ENCODE measurements around the gene NEUROG1. TPM values are rescaled to one million over a fixed set of nuclear protein-coding genes. Genes with fewer than 3 reads are reported as not detected.
"Not testable (repeated sequence)": the region's sequence is repeated elsewhere in the genome, so short reads cannot be mapped to it uniquely, and the experiment has no call there.

Gene NEUROG1
- total RNA-seq, 1 donor from 2014 or later, result not detected

DNA sequence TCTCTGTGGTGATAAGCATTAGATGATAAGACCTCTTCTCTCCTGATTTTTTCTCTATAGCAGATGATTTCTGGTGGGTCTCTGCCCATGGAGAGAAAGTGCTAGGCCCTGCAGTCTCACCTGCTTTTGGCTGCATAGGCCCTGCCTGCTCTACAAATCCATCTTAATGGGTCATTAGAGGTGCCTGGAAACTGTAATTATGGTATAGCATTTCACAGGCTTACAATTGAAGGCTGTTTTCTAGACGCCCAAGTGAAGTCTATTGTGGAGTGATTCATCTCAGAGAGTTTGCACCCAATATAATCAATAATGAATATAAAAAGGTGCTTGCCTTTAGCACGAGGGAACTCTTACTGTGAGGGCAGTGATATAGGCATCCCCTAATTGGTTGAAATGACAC, 33.8 kb downstream of the NEUROG1 start:
- no peaks in the 10 kb centered on the region for H3K36me3 Mint-ChIP-seq (ENCODE audit: low read depth, unreplicated experiment)
- H3K27me3 Mint-ChIP-seq (ENCODE audit: unreplicated experiment), result peaks cover 3% of the 10 kb centered on the region

DNA sequence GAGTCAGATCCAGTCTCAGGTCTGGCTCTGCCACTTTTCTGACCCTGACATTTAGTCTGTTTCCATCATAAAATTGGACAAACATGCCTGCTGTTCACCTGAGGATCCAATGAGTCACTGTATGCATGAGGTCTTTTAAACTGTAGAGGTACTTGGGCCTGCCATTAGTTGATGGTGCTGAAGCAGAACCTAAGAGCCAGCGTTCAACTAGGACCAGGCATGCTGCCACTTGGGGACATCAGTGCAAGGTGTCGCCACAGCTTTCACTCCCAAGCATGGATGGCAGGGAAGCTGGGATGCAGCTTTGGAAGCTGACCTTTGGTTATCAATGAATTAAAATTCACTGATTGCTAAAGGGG, 37.1 kb downstream of the NEUROG1 start:
- TF ChIP-seq, protein P1, sequence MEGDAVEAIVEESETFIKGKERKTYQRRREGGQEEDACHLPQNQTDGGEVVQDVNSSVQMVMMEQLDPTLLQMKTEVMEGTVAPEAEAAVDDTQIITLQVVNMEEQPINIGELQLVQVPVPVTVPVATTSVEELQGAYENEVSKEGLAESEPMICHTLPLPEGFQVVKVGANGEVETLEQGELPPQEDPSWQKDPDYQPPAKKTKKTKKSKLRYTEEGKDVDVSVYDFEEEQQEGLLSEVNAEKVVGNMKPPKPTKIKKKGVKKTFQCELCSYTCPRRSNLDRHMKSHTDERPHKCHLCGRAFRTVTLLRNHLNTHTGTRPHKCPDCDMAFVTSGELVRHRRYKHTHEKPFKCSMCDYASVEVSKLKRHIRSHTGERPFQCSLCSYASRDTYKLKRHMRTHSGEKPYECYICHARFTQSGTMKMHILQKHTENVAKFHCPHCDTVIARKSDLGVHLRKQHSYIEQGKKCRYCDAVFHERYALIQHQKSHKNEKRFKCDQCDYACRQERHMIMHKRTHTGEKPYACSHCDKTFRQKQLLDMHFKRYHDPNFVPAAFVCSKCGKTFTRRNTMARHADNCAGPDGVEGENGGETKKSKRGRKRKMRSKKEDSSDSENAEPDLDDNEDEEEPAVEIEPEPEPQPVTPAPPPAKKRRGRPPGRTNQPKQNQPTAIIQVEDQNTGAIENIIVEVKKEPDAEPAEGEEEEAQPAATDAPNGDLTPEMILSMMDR (IDR thresholded peaks at IDR 0.05; ENCODE audit: unreplicated experiment), result no peak
- no peaks in the 10 kb centered on the region for H3K9me3 Mint-ChIP-seq (ENCODE audit: unreplicated experiment)
- H3K27me3 Mint-ChIP-seq (ENCODE audit: unreplicated experiment), result peaks cover 5% of the 10 kb centered on the region
- no peaks in the 10 kb centered on the region for H3K36me3 Mint-ChIP-seq (ENCODE audit: low read depth, unreplicated experiment)
- H3K4me1 Mint-ChIP-seq (ENCODE audit: unreplicated experiment), result no peaks in the 10 kb centered on the region
- no peak overlapping the region for H3K4me3 Mint-ChIP-seq (ENCODE audit: unreplicated experiment)
- H3K27ac Mint-ChIP-seq (ENCODE audit: unreplicated experiment), result no peak overlapping the region
- no peak for DNase-seq (ENCODE audit: low spot score)

More for the DNA sequence above, 33.8 kb downstream of the NEUROG1 start:
- Mint-ChIP-seq H3K27ac (ENCODE audit: unreplicated experiment) (no peak overlapping the region), H3K9me3 (ENCODE audit: unreplicated experiment) (no peaks in the 10 kb centered on the region), H3K4me1 (ENCODE audit: unreplicated experiment) (no peaks in the 10 kb centered on the region), H3K4me3 (ENCODE audit: unreplicated experiment) (no peak overlapping the region)
- DNase-seq (ENCODE audit: low spot score), result no peak
- TF ChIP-seq, protein P1 (IDR thresholded peaks at IDR 0.05; ENCODE audit: unreplicated experiment), result no peak

GRCh38 chr5:135497971-135498636, 37.7 kb downstream of the NEUROG1 start:
- Mint-ChIP-seq H3K27ac (ENCODE audit: unreplicated experiment) (no peak overlapping the region), H3K36me3 (ENCODE audit: low read depth, unreplicated experiment) (no peaks in the 10 kb centered on the region), H3K27me3 (ENCODE audit: unreplicated experiment) (peaks cover 5% of the 10 kb centered on the region), H3K4me1 (ENCODE audit: unreplicated experiment) (no peaks in the 10 kb centered on the region), H3K9me3 (ENCODE audit: unreplicated experiment) (no peaks in the 10 kb centered on the region), H3K4me3 (ENCODE audit: unreplicated experiment) (no peak overlapping the region)
- DNase-seq (ENCODE audit: low spot score), result no peak
- TF ChIP-seq, protein P1 (IDR thresholded peaks at IDR 0.05; ENCODE audit: unreplicated experiment), result no peak

DNA sequence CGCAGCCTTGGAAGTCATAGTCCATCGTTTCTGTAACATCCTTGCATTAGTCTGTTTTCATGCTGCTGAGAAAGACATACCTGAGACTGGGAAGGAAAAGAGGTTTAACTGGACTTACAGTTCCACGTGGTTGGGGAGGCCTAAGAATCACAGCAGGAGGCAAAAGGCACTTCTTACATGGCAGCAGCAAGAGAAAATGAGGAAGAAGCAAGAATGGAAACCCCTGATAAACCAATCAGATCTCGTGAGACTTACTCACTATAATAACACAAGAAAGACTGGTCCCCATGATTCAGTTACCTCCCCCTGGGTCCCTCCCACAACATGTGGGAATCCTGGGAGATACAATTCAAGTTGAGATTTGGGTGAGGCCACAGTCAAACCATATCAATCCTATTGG, 40.2 kb downstream of the NEUROG1 start:
- H3K4me3 Mint-ChIP-seq (ENCODE audit: unreplicated experiment); H3K9me3 Mint-ChIP-seq (ENCODE audit: unreplicated experiment); H3K36me3 Mint-ChIP-seq (ENCODE audit: low read depth, unreplicated experiment); H3K4me1 Mint-ChIP-seq (ENCODE audit: unreplicated experiment); H3K27ac Mint-ChIP-seq (ENCODE audit: unreplicated experiment); DNase-seq (ENCODE audit: low spot score): not testable (repeated sequence)
- H3K27me3 Mint-ChIP-seq (ENCODE audit: unreplicated experiment), result peaks cover 12% of the 10 kb centered on the region

GRCh38 chr5:135494196-135494595, 41.6 kb downstream of the NEUROG1 start:
- H3K4me3 Mint-ChIP-seq (ENCODE audit: unreplicated experiment), result no peak overlapping the region
- H3K4me1 Mint-ChIP-seq (ENCODE audit: unreplicated experiment), result peaks cover 9% of the 10 kb centered on the region
- H3K36me3 Mint-ChIP-seq (ENCODE audit: low read depth, unreplicated experiment), result no peaks in the 10 kb centered on the region
- H3K27me3 Mint-ChIP-seq (ENCODE audit: unreplicated experiment), result peaks cover 14% of the 10 kb centered on the region
- no peak overlapping the region for H3K27ac Mint-ChIP-seq (ENCODE audit: unreplicated experiment)
- no peaks in the 10 kb centered on the region for H3K9me3 Mint-ChIP-seq (ENCODE audit: unreplicated experiment)
- DNase-seq (ENCODE audit: low spot score), result no peak
- TF ChIP-seq, protein P1 (IDR thresholded peaks at IDR 0.05; ENCODE audit: unreplicated experiment), result no peak
